ENCODE results near the gene METTL3. TPM values are rescaled to one million over a fixed set of nuclear protein-coding genes. Genes with fewer than 3 reads are reported as not detected.
A peak's percentile ranks its signal among the peaks of the same experiment; 100 is the strongest.
"Not testable (repeated sequence)": the region's sequence is repeated elsewhere in the genome, so short reads cannot be mapped to it uniquely, and the experiment has no call there.

The METTL3 gene
- 37.0 TPM for total RNA-seq
- long read RNA-seq, transcript METTL3-210 (9 exons, 2,124 nt), result minor isoform, 5 of 156 reads
- long read RNA-seq, transcript METTL3-201 (11 exons, 2,015 nt), result major isoform, 79 of 156 reads
- long read RNA-seq, partial matches to known transcripts, result 7 of 156 reads
- long read RNA-seq, other reads (novel, unspliced or antisense), result 62 of 156 reads

DNA sequence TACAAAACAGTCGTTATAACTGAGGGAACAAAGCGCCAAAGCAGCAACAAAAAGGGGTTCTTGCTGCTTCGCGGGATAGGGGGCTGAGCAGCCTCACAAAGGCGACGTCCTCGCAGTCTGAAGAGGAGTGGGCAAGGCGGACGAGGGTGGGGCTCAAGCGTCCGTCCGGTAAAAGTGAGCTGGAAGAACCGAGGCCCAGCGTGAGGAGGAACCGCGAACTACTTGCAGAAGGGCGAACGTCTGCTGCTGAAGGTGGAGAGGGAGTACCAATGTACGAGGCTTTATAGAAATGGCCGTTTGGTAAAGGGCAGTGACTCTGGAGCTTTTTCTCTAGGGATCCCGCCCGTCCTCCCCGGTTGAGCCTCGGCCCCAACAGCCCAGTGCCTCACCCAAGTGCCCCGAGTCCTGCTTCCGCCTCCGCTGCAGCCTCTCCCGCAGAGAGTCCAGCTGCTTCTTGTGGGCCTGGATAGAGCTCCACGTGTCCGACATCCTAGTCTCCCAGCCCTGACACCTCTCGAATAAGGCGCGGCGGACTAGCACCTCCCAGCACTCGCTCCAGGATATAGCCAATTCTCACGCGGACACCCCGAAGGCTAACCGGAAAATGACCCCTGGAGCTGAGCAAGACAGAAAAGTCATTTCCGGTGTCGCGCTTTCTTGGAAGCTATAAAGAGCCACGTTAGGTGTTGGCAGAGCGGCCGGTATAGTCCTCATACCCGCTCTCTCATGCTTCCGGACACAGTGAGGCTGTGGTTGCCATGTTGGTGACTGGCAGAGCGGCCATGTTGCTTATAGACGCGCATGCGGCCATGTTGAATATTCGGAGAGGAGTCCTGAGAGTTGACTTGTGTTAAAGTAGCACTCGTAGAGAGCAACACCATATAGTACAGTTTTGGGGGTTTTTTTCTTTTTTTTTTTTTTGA lies at the start of gene METTL3:
Gene METTL3, minus strand, starts transcription at position 606 of the 923 bp plus-strand sequence. Its CDS starts 117 bp downstream, at position 489.
- DNase-seq (ENCODE audit: low spot score), result peak; percentile 96

DNA sequence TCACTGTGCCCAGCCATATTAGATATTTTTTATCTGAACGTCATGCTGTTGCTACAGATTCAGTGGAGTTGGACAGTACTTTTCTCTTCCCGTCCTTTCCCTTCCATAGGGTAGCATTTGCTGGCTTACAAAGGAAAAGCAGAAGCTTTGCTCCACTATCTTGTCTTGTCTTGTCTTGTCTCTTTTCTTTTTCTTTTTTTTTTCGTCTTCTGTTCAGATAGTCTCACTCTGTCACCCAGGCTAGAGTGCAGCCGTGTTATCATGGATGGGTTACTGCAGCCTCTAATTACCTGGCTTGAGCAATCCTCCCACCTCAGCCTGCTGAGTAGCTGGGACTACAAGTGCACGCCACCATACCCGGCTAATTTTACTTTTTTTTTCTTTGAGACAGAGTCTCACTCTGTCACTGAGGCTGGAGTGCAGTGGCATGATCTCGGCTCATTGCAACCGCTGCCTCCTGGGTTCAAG lies 47.6 kb upstream of the METTL3 start:
- DNase-seq (ENCODE audit: low spot score), result no peak

DNA sequence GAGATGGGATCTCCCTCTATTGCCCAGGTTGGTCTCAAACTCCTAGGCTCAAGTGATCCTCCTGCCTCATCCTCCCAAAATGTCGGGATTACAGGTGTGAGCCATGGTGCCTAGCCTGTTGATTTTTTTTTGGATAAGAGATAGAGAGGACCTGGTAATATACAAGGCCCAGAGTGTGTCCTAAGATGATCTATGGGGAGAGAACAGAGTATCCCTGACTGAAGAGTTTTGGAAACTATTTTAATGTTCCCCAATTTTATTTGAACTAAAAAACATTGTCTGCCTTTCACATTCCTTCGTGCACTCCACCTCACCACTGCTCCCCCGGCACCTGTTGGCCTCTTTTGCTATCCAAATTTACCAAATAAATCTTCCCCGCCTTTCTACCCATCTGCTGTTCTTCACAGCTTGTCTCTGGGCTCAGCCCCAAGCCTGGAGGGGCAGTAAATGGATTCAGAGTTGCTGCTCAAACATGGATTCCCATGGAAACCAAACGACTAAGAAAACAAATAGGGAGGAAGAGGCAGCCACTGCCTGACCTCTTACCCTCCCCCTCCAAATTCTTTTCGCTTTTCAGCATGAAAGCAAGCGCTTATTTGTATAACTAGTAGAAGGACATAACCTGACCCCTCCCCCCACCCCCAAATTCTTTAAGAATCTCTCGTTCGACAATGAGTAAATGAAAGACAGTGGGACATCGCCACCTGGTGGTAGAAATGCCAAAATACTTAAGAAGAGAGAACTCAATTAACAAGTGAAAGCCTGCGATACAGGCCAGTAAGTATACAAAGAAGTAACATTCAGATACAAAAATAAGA lies 46.2 kb upstream of the METTL3 start:
- peak; percentile 87 for DNase-seq (ENCODE audit: low spot score)

DNA sequence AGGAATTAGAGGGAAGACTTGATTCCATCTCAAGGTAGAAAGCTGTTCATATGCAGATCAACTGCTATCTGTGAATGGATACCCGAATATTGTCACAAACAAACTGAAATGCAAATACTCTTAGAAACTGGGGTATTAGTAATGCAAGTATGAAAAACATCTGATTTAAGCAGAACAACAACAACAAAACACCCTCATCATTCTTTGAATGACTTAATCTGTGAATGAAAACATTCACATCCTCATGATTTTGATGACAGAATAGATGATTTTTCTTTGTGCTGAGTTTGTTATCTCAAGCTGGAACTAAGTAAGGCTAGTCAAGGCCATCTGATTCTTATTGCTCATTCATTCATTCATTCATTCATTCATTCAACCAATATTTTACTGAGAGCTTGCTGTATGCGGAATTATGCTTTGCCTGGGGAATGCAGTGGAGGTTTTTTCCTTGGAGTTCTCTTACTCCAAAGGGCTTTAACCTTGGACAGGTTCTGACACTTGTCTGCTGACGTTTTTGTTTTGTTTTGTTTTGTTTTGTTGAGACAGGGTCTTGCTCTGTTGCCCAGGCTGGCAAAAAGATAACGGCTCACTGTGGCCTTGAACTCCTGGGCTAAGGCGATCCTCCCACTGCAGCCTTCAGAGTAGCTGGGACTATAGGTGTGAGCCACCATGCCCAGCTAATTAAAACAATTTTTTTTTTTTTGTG lies 45.4 kb upstream of the METTL3 start:
- DNase-seq (ENCODE audit: low spot score), result peak; percentile 22

DNA sequence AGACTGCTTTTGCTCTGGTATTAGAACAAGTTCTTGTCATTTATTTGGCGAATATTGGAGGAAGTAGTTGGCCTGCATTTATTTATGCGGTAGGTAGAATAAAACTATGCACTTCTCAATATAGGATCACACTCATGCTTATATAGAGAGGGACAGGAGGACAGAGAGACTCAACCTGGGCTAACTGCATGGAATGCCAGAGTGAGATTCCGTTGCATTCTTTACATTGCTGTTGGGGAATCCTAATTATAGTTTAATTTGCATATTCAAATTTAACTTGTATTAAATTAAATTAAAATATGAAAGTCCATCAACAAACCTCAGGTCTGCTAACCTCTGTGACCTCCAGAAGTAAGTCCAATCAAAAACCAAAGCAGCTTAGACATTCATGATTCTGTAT lies 42.1 kb upstream of the METTL3 start:
- no peak for DNase-seq (ENCODE audit: low spot score)

DNA sequence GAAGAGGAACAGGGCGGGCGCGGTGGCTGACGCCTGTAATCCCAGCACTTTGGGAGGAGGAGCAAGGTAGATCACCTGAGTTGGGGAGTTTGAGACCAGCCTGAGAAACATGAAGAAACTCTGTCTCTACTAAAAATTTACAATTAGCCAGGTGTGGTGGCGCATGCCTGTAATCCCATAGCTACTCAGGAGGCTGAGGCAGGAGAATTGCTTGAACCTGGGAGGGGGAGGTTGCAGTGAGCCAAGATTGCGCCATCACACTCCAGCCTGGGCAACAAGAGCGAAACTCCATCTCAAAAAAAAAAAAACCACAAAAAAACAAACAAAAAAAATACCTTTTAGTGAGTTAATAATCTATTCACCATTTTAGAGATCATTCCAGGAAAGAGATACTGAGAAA lies 33.4 kb upstream of the METTL3 start:
- DNase-seq (ENCODE audit: low spot score), result not testable (repeated sequence)

DNA sequence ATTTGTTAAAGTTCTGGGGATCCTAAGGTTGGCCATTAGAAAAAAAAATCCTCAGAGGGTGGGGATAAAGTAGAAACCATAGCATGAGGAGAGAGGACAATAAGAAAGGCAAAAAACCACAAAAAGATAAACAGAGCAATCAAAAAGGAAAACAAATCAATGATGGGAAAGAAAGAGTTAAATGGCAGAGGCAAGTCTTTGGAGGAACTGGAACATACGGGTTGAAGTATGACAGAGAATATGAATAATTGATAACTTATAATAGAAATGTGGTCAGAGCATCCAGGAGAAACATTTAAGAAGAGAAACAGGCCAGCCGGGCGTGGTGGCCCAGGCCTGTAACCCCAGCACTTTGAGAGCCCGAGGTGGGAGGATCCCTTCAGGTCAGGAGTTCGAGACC lies 32.8 kb upstream of the METTL3 start:
- DNase-seq (ENCODE audit: low spot score), result no peak

DNA sequence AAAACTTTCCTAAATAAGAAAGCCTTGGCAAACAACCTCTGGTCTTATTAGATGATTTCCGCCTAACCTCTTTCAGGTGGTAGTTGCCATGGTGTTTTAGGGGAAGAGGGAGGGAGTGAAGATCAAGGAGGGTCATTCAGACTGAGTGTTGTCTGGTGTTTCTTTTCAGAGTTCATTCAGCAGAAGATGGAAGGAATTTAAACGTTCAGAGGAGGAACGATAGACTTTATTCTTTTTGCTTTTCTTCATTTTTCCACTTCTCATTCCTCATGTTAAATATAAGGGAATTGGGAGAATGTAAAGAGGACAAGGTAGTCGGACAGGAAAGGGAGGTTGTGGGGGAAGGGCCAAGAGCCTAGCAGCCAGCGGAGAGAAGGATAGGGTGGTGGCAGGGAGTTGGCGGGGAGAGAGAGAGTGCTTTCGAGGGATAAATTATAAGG lies 32.4 kb upstream of the METTL3 start:
- DNase-seq (ENCODE audit: low spot score), result no peak

DNA sequence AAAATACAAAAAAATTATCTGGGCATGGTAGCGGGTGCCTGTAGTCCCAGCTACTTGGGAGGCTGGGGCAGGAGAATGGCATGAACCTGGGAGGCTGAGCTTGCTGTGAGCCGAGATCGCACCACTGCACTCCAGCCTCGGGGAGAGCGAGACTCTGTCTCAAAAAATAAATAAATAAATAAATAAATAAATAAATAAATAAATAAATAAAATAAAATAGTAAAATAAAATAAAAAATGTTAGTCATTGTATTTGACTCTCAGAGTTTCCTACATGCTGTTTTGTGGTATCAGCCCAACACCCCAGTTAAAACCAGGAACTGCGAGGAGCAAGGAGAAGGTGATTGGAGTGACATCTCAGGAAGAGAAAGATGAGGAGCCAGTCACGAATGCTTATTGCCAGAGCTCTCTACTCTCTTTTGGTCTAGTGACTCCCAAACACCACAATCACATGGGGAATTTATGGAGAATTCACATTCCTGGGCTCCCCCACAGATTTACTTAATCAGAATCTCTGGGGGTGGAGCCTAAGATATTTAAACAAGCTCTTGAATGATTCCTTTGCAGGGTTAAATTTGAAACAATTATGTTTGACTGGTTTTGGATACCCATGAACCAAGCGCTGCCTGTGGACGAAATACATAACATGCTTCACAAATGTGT lies 30.4 kb upstream of the METTL3 start:
- no peak for DNase-seq (ENCODE audit: low spot score)

DNA sequence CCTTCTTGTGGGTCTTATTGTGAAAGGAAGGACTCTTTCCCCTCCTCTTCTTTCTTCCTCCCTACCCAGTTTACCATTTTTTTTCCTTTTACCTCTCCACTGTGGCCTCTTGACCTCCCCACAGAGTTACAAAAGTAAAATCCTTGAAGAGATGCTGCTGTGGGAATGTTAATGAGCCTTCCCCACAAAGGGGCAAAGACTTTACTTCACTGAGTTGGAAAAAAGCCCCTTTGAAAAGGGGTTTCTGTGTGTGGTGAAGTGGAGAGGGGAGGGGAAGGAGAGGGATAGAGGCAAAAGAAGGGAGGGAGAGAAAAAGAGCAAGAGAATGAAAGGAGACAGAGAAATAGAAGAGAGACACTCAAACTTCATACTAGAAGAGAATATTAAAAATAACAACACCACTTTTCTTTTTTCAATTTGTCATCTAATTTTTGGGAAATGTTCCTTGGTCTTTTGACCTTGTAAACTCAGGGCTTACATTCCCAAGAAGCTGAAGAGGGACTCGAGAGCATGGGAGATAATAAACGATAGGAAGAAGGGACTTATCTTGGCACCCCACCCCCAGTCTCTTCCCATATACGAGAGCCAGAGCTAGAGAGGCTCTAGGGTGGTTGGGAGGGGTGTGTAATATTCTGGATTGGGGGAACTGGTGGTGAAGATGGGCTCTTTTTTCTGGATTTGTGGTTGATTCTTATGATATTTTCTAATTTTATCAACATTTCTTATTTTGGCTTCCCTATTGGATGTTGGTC lies 28.2 kb upstream of the METTL3 start:
- DNase-seq (ENCODE audit: low spot score), result no peak

DNA sequence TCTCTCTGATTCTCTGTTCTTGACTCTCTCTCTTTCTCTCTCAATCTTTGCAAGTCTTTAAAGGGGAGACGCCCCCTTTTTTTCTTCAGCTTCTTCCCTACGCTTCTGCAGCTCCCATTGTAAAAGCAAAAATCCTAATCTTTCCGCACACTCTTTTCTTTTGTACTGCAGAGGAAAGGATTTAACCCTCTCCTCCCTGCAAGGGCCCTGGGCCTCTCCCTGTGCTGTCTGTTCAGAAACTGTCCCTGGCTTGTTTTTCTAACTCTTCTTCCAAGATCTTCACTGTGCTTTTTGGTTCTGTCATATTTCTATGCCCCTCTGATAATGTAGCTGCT lies 25.9 kb upstream of the METTL3 start:
- DNase-seq (ENCODE audit: low spot score), result no peak

DNA sequence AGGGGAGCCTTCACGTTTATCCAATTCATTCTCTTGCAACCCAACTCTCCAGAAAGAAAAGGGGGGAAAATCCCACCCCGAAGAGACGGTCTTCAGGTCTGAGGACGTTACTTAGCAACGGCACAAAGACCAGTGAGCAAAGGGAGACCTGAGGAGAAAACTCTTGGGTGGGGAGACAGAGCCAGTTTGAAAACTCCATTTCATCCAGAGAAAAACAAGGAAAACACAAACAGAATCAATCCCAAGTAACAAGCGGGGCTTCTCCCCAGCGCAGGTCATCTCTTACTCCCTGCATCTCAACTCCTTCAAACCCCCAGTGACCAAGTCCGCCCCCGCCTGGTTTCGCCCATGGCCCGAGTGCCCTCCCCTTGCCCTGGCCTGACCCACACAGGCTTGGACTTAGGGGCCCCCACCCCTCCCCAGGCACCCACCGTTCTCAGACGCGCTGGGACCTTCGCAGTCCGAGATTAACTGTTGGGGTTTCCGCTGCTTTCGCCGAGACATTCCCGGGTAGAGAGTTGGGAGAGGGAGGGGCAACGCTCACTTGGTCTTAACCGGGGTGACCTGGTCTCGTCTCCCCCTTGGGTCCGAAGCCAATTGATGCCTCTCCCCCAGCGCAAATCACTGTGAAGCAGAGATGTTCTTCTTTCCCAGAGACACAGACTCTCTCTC lies 25.4 kb upstream of the METTL3 start:
- no peak for DNase-seq (ENCODE audit: low spot score)

DNA sequence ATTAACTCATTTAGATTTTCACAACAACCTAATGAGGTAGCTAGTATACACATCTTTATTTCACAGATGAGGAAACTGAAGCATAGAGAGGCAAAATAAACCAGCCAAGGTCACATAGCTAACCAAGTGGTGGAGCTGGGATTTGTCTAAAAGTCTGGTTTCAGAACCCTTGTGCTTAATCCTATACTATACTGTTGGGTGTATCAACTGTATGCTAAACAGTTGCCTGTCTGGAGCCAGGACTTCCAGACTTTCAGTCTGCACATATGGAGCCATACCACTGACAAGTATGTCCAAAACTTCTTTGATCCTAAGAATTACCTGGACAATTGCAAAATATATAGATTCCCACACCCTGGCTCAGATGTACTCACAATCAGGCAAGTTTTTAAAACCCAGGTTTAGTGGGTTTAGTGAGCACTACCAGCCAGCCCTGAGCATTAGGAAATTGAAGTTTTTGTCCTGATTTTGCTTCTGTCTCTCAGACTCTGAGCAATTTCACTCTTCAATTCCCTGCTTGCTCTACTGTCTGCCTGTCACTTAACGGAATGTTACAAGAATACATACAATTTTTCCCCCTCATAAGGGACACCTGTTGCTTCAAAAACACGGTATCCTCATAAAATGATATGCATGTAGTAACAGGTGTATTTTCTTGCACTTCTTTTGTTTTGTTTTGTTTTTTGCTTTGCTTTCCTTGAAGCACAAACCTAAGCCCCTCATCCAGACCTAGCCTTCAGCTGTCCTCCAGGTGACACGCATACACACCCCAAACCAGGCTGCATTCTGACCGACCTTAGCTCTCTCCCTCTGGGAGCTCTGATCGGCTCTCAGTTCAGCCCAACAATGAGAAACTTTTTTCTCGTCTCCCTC lies 24.6 kb upstream of the METTL3 start:
- DNase-seq (ENCODE audit: low spot score), result no peak

DNA sequence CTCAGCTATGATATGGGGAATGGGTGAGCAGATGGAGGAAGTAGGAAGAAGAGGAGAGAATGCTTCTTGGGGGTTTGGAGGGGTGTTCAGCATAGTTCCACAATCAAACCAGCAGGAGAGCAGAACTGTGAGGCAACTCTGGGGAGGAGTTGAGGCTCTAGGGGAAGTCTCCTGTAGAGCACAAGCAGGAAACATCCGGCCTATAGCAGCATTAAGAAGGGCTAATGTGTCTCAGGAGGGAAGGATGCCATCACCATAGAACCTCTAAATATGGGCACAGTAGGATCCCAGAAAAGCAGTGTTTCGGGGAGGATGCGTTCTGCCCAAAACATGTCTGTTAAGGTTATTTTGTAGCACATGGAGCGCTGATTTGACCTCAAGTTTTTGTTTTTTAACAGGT lies 23.4 kb upstream of the METTL3 start:
- no peak for DNase-seq (ENCODE audit: low spot score)

DNA sequence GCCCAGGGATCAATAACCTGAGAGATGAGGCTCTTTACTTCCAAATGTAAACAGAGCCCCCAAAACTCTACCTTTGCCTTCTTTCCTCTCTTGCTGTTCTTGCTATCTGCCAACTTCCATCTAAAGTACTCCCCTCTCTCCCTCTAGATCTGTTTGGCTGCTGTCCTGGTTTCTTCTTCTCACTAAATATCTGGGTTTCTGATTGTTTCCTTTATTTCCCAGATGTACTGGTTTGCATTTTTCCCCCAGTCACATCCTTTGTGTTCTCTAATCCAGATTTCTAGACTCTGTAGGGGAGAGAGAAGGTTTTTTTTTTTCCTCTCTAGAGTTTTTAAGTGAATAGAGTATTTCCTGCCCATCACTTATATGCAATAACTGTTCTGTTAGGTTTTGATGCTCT lies 22.2 kb upstream of the METTL3 start:
- no peak for DNase-seq (ENCODE audit: low spot score)

DNA sequence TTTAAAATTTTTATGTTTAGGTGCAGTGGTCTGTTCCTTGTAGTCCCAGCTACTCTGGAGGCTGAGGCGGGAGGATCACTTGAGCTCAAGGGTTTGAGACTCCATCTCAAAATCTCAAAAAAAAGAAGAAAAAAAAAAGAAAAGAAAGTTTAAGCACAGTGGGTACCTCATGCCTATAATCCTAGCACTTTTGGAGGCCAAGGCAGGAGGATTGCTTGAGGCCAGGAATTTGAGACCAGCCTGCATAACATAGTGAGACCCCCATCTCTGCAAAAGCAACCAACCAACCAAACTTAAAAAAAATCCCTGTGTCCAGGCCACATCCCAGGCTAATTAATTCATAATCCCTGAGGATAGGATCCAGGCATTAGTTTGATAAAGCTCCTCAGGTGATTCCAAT lies 18.4 kb upstream of the METTL3 start:
- DNase-seq (ENCODE audit: low spot score), result no peak

DNA sequence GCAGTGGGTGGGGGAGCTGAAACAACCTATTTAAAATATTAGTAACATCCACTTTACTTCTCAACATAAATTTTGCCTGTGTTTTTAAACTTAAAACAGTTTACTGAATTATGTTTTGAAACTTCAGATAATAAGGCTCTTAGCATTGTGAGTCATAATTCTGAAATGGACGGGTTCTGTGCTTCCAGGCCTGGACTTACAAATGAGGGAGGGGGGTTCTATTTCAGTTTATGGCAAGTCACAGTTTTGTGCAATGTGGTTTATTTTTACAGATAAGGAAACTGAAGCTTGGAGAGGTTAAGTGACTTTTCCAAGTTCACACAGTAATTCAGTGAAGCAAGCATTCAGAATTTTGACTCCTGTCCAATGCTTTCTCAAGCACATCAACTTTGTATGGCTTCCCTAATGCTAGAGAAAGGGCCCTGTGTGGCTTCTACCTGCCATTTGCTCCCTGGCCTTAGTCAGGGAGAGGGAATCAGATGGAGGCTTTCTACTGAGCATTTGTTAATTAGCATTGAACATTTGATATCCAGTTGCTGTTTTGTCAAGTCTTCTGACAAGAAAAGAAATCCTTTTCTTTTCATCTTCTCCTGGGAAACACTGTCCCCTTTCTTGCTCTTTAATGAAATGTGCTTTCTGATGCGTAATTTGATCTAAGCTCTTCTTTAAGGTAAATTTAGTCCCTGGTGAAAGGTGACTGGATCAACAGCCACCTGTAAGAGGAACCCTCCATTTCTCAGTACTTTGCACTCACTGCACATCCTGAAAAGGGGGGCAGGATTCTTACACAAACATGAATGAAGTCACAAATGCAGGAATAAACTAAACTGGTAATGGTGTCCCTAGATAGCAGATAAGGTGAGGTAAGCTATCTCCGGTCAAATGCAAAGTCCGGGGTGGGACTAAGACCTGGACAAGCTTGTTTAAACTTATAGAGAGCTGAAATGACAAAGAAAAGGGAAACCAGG lies 17.5 kb upstream of the METTL3 start:
- DNase-seq (ENCODE audit: low spot score), result no peak
